GM21528 (cell line): Measurements from ENCODE around the gene KLHL41.
"Not testable (repeated sequence)": the region's sequence is repeated elsewhere in the genome, so short reads cannot be mapped to it uniquely, and the experiment has no call there.

ENCODE experiments used
- ATAC-seq: cut with Tn5 transposase; IDR thresholded peaks from one replicate; pipeline ENCODE4 v1.9.1; 2021; ENCODE audit warnings: mild to moderate bottlenecking, moderate library complexity; ENCODE audit not compliant: unreplicated experiment, low FRiP score

Gene KLHL41

GRCh38 chr2:169570752-169571151 lies 61.2 kb downstream of the KLHL41 start:
- not testable (repeated sequence) for ATAC-seq

DNA sequence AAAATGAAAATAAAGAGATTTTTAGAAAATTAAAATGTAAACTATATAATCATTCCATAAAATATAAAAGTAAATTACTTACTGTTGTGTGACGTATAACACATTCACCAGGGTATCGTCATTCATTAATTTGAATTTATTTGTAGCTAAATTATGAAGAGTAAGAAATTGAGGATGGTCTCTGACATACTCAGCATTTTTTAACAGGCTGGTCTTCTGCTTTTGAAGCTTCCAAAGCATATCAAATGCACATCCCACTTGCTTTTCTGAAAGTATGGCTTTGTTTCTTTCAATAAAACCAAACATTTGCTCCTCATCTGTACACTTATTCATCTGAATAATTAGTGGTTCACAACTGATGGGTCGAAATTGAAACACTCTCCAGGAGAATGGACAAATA lies 62.1 kb downstream of the KLHL41 start:
- no peak for ATAC-seq

DNA sequence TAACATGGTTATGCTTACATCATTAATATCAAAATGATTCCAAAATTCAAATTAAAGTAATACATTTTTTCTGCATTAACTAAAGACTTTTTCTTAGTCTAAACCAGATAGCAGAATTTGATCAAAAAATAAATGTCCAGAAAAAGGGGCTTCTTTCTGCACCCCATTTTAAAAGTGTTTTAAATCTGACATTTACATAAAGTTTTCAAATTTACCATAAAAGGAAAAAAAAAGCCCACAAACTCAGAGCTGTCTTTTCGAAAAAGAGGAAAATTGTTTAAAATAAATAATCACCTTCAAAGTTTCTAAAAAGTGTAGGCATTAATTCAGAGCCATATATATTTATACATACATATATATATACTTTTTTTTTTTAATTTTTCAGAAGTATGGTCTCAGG lies 62.7 kb downstream of the KLHL41 start:
- no peak for ATAC-seq

DNA sequence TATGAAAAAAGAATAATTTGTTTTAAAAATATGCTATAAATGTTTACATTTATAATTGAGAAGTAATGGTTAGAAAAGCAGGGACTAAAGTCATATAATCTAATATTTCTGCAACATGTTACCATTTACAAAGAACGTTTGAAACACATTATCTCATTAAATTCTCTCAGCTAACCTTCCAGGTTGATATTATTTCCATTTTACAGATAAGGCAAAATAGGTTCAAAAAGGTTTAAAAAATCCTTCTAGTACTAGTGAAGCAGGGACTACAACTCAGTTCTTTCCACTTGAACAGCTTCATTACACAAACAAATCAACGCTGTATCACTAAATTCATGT lies 63.3 kb downstream of the KLHL41 start:
- no peak for ATAC-seq

DNA sequence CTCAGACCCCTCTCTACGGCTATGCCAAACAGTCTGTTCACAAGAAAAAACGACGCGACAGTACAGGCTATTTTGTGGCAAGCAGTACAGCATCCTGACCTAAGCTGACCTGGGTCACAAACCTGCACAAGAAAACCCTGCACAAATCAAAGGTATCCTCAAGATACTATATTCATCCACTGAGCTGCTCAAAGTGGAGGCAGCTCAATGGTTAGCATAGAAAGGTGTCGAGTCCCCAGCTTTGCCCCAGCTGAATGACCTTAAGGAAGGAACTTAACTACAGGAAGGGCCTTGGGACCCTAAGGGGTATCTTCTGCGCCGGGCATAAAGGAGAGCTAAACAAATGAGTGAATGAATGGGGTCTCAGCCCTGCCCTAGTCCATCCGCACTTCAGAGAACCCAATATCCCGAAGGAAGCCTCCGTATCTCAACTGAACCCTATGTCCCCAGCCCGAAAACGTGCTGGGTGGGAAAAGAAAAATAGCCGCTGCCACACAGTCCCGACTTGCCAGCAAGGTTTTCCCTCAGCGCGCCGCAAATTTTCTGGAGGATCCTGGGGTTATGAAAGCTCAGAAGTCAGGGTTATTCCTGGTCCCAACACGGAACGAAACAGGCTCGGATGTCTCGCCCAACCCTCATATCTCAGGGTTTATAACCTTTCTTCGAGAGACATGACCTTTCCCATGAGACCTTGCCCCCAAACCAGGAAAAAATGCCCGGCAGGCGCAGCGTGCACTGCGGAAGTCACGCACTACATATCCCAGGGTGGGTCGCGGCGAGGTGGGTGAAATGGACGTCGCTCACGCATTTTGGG lies 63.9 kb downstream of the KLHL41 start, which contains the start of gene FASTKD1:
TSS of gene FASTKD1 (minus strand) at position 706 of the 814 bp plus-strand sequence. CDS start 1,836 bp downstream, outside the sequence.
- peak; percentile 99 for ATAC-seq

GRCh38 chr2:169573974-169574299 lies 64.4 kb downstream of the KLHL41 start:
- ATAC-seq: no peak

- ATAC-seq: not testable (repeated sequence)
Observed at GRCh38 chr2:169574539-169574938, 65.0 kb downstream of the KLHL41 start.

DNA sequence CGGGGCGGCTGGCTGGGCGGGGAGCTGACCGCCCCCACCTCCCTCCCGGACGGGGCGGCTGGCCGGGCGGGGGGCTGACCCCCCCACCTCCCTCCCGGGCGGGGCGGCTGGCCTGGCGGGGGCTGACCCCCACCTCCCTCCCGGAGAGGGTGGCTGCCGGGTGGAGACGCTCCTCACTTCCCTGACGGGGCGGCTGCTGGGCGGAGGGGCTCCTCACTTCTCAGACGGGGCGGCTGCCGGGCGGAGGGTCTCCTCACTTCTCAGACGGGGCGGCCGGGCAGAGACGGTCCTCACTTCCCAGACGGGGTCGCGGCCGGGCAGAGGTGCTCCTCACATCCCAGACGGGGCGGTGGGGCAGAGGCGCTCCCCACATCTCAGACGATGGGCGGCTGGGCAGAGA lies 65.8 kb downstream of the KLHL41 start:
- ATAC-seq: not testable (repeated sequence)
